Nucleus accumbens (tissue), 56 donors: Measurements from ENCODE around the gene NPIPB2.
A peak's percentile ranks its signal among the peaks of the same experiment; 100 is the strongest.
"Not testable (repeated sequence)": the region's sequence is repeated elsewhere in the genome, so short reads cannot be mapped to it uniquely, and the experiment has no call there.

ENCODE experiments used
- DNase-seq, 56 donors: peaks; one replicate each; lab custom pipeline; 2025; lab: John Stamatoyannopoulos, UW

The NPIPB2 gene

DNA sequence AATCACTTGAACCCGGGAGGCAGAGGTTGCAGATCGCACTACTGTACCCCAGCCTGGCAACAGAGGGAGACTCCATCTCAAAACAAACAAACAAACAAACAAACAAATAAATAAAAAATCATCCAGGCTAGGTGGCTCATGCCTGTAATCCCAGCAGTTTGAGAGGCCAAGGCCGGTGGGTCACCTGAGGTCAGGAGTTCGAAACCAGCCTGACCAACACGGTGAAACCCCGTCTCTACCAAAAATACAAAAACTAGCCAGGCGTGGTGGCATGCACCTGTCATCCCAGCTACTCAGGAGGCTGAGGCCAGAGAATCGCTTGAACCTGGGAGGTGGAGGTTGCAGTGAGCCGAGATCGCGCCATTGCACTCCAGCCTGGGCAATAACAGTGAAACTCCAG, 21.1 kb upstream of the NPIPB2 start:
- DNase-seq = not testable (repeated sequence)

DNA sequence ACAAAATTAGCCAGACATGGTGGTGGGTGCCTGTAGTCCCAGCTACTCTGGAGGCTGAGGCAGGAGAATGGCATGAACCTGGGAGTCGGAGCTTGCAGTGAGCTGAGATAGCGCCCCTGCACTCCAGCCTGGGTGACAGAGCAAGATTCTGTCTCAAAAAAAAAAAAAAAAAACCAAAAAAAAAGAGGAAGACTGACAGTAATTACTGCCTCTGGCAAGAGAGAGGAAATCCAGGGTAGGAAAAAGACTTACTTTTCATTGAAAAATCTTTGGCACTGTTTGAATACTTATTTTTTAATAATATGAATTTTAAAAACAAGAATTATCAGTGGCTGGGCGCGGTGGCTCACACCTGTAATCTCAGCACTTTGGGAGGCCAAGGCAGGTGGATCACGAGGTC, 20.6 kb upstream of the NPIPB2 start:
- DNase-seq = not testable (repeated sequence)

DNA sequence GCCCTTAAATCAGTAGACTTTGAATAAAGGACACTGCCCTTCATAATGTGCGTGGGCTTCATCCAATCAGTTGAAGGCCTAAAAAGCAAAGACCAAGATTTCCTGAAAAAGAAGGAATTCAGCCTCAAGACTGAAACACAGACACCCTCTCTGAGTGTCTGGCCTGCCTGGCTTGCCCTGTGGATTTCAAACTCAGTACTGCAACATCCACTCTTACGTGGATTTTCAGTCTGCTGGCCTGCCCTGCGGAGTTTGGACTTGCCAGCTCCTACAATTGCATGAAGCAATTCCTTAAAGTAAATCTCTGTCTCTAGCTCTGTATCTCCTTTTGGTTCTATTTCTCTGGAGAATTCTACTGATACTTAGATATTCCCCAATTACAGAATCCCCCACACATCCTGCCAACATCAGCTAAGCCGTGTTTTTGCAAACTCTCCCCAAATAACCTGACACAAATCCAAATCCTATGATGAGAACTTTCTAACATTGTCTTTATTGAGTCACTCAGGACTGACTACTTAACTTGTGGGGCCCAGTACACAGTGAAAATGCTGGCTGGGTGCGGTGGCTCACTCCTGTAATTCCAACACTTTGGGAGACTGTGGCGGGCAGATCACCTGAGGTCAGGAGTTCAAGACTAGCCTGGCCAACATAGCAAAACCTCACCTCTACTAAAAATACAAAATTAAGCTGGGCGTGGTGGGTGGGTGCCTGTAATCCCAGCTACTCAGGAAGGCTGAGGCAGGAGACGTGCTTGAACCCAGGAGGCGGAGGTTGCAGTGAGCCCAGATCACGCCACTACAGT, 15.9 kb upstream of the NPIPB2 start:
- no peak for DNase-seq

DNA sequence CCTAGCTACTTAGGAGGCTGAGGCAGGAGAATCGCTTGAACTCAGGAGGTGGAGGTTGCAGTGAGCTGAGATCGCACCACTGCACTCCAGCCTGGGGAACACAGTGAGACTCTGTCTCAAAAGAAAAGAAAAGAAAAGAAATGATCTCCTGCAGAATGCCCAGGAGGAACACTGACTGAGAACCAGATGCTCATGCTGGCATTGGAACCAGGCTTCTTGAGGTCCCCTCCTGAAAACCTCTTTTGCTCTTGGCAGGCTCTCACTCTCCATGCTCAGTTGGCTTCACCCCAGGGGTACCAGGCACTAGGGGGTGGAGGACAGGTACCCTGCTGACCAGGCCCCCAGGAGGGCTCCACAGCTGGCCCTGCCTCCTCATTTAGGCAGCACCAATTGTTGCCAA, 14.7 kb upstream of the NPIPB2 start:
- no peak for DNase-seq

DNA sequence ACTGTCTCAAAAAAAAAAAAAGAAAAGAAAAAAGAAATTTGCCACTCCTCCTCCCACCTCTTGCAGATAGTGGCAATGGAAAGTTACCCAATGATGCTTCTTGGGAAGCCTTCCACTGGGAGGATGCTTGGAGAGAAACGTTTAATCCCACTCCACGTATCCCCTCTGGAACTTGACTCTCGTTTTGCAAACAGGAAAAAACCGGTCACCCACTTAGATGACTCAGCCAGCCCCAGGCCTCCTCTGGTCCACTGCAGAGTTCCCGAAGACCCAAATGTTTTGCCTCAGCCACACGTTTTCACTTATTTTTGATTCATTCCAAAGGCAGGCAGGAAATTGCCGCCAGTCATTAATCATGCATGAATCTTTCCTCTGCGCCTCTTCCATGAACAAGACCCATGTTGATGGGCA, 13.9 kb upstream of the NPIPB2 start:
- DNase-seq = no peak

DNA sequence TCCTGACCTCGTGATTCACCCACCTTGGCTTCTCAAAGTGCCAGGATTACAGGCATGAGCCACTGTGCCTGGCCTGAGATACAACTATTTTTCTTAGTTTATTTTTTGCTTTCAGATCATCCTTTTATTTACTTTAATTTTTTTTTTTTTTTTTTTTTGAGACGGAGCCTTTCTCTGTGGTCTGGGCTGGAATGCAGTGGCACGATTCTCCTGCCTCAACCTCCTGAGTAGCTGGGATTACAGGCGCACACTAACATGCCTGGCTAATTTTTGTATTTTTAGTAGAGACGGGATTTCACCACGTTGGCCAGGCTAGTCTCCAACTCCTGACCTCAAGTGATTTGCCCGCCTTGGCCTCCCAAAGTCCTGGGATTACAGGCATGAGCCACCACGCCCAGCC, 11.7 kb upstream of the NPIPB2 start:
- not testable (repeated sequence) for DNase-seq

DNA sequence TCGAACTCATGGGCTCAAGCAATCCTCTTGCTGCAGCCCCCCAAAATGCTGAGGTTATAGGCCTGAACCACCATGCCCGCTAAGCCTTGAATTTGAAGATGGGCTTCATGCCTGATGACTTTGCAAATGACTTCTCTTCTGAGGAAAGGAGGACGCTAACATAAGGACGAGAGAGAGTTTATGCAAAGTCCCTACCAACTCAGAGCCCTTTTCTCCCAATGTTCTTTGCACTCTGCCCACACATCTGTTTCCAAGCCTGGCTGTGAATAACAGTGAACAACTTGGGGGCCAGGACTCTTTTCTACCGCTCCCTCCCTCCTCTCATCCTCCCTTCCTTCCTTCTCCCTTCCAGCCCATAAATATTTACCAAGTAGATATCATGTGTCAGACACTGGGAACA, 8.5 kb upstream of the NPIPB2 start:
- no peak for DNase-seq

DNA sequence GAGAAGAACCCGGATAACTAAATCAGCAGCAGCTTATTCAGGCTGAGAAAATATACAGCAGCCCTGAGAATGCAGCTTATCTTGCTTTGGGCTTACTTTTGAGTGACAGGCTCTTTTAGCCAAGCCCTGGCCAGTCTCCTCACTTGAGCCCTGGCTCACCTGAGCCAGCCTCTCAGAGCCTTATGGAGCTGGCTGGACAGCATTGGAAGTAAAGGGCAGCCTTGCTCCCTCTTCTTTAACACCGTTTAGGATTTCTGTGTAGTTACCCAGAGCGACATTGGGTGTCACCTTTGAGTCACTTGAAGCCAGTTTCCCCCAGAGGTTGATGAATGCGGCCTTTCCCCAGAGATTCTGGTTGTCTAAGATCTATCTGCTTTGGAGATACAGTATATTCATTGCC, 7.7 kb upstream of the NPIPB2 start:
- peak in 42 of 56 donors; percentile 0 to 62 (median 16) for DNase-seq

DNA sequence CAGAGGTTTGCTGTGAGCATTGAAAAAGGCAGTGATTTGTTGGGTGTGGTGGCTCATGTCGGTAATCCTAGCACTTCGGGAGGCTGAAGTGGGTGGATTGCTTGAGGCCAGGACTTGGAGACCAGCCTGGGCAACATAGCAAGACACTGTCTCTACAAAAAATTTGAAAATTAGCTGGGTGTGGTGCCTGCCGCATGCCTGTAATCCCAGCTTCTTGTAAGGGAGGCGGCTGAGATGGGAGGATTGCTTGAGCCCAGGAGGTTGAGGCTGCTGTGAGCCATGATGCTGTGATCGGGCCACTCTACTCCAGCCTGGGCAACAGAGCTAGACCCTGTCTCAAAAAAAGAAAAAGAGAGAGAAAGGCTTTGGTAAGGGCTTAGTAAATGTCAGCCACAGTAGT, 7.0 kb upstream of the NPIPB2 start:
- no peak for DNase-seq

DNA sequence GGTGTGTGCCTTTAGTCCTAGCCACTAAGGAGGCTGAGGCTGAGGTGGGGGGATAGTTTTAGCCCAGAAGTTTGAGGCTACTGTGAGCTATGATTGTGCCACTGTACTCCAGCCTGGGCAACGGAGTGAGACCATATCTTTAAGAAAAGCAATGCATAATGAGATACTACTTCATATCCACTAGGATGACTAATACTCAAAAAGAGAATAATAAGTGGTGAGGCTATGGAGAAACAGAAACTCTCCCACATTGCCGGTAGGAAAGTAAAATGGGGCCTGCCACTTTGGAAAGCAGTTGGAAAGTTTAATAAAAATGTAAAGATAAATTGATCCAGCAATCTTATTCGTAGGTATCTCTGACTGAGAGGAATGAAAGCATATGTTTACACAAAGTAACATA, 4.6 kb upstream of the NPIPB2 start:
- no peak for DNase-seq

DNA sequence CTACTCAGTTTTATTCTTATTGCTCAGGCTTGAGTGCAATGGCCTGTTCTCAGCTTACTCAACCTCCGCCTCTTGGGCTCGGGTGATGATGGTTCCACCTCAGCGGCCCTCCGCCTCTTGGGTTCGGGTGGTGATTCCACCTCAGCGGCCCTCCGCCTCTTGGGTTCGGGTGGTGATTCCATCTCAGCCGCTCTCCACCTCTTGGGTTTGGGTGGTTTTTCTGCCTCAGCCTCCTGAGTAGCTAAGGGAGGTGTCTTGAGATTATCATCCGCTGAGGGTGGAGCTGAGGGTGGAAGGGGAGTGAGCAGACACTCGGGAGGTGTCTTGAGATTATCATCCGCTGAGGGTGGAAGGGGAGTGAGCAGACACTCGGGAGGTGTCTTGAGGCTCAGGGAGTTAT, 14.5 kb downstream of the NPIPB2 start:
- DNase-seq = not testable (repeated sequence)

DNA sequence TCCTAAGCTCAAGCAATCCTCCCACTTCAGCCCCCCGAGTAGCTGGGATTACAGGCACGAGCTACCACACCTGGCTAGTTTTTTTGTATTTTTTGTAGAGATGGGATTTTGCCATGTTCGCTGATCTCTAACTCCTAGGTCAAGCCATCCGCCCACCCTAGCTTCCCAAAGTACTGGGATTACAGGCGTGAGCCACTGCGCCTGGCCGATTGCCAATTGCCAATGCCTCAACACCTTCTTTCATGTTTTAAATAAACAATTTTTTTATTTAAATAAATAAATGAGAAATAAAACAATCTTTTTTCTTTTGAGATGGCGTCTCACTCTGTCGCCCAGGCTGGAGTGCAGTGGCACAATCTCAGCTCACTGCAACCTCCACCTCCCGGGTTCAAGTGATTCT, 17.8 kb downstream of the NPIPB2 start:
- DNase-seq = not testable (repeated sequence)

DNA sequence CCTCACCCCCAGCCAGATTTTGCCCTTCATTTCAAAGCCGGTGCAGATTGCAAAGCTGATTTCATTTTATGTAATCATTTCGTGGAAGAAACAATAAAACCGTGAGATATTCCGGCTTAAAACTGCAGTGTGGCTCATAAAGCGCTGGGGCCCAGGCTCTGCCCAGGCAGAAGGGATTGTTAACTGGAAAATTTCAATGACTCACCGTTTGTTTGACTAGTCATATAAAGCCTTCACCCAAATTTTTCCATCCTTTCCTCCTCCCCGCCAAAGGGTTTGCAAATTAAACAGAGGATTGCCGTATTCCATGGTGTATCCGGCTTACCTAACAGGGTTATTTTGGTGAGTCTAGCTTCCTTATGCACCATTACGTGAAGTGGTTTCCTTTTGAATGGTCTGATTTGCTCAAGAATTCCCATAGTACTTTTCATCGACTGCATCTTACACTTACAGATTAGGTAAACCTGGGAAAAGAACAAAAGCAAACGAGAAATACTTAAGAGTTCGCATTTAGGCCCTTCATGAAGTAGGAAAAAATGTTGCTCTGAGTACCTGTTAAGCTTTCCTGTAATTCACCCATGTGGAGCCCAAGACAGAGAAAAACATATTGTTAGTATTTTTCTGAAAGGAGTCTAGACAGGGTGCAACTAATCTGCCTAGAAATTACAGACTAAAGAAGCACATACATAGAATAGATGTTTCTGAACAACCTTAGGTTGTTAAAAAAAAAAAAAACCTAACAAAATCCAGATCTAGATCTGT, 25.1 kb downstream of the NPIPB2 start:
- peak in 4 of 56 donors; percentile 5 to 41 (median 34) for DNase-seq

DNA sequence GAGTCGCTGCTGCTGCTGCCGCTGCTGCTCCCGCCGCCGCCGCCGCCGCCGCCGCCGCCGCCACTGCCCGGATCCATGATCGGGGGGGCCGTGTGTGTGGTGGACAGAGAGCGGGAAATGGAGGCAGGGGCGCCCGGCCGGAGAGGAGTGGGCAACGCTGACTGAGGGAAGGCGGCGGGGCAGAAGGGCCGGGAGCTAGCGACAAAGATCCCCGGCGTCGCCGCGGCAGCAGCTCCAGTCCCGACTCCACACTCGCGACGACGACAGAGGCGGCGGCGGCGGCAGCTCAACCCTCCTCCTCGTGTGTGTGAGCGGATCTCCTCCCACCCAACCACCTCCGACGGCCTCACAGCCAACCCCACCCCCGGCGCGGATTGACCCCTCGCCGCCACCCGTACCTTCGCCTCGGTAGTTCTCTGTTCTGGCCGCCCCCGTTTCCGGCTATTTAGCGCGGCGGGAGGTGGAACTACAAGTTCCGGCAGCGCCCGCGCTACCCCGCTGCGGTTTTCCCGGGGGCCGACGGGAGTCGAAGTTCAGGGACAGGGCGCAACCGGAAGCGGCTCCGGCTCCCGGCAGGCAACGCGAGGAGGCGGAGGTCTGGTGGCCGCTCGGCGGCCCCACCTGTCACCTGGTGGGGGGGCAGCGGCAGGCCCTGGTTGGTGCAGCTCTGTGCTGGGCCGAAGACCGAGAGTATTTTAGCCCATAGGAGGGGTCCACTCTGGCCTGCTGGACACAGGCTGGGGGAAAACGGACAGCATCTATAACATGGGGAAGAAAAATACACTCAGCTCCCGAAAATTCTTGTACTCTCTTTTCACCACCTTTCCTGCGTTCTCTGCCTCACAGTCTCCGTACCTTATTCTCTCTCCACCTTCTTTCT, 26.0 kb downstream of the NPIPB2 start, which contains the start of gene GSPT1:
Gene GSPT1 (minus strand): TSS at position 313 of the 880 bp plus-strand sequence. CDS start 236 bp downstream, at position 77.
- peak; percentile 75 to 100 (median 98) for DNase-seq

DNA sequence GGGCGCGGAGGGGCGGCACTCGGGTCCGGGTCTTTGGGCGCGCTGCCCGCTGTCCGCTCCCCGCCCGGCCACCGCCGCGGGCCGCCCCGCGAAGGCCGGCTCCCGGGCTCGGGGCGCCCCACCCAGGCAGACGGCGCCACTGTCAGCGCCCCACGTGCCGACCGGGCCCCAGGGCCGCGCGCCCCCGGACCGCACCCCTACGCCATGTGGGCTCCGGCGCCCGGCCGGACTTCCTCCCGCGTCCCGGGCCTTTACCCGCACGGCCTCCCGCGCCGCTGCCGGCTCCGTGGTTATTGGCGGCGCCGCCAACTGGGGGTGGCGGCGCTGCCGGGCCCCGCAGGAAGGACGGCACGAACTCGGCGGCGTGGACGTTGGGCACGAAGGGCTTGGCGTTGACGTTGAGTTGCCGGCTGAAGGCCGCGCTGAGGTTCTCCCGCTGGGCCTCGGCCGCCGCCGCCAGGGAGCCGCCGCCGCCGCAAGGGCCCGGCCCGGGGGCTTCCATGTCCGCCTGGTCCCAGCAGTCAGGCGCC, 26.7 kb downstream of the NPIPB2 start:
- peak in 19 of 56 donors; percentile 18 to 70 (median 46) for DNase-seq

DNA sequence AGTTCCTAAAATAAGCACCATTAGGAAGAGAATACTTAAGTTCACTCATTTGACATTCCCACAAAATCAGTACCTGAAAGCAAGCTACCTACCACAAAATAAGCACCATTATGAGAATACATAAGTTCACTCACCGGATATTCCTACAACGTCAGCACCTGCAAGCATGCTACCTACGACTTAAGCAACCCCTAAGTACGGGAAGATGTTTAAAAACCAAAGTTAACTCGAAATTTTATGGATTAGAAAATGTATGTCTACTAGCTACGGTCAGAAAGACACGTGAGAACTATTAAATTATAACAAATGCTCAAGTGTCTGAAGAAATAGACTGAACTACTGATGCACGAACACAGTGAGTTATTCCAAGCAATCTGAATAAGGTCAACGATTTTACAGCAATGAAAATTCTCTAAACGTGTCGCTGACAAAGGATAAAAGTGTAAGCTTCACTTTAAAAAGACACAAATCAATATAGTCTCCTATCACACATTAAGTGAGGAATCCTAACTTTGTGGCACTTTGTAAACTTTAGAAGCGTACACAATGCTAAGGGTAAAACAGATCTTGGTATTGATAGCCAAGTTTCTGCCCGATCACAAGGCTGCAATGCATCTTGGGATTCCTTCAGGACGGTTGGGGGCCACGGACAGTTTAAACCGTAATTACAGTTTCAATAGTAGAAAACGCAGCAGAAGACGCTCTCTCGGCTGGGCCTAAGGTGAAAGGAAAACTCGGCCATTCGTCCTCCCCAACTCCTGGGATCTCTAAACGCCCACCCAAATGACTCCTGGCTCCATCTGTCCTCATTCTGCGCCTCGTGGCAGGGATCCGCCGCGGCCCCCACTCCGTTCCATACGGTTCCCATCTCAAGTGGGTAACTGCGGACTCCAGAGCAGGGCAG, 27.4 kb downstream of the NPIPB2 start:
- peak in 20 of 56 donors; percentile 4 to 49 (median 22) for DNase-seq

DNA sequence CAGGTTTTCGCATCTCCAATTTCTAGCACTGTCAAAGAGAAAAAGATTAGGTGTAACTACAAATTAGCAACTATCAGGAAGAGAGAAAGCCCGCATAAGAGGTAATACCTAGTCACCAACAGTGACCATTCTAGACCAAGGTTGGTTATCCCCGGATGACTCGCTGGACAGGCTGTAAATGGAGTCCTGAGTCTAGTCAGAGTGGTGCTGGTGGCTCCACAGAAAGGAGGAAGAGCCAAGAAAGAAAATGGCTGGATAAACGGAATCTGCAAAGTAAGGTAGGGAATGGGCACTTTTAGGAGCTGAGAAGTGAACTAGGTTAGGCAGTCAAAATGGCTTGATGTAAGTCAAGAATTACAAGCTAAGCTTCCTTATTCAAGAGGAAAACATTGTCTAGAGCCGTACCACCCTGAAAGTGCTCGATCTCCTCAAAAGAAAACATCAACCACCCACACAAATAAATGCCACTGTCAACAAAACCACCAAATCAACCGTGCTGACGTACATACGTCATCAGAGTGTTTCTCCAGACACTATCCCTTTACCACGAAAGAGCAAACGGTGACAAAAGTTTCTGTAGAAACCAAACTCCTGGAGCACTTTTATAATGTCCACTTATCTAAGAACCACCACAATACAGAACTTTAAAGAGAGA, 28.3 kb downstream of the NPIPB2 start:
- no peak for DNase-seq

DNA sequence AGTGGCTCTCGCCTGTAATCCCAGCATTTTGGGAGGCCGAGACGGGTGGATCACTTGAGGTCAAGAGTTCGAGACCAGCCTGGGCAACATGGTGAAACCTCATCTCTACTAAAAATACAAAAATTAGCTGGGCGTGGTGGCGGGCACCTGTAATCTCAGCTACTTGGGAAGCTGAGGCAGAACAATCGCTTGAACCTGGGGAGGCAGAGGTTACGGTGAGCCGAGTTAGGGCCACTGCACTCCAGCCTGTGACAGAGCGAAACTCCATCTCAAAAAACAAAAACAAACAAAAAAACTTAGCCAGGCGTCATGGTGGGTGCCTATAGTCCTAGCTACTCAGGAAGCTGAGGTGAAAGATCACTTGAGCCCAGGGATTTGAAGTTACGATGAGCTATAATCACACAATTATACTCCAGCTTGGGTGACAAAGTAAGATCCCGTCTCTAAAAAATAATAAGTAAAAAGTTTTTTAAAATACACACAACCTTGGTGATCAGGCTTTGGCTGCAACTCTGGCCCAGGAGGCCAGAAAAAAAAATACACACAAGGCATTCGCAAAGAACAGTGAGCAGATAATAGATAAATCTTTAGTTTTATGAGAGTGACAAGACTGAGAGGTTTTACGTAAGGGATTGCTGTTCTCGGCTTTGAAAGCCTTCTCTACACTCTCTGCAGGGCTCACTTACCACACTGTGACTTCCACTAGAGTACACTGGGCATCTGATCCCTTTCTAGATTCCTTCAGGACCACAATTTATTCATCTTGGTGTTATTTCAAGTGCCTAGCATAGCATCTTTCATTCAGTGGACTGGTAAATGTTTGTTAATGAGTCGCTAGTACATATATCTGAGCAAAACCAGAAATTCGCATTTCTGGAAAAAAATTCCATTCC, 31.9 kb downstream of the NPIPB2 start:
- DNase-seq = no peak
